Ammon's horn (tissue), 1 donor: ENCODE results near the gene PKNOX2.
A peak's percentile ranks its signal among the peaks of the same experiment; 100 is the strongest.

ENCODE experiments used
- DNase-seq: peaks from one replicate; pipeline ENCODE4 v3.0.0-alpha.2; 2016; ENCODE audit warnings: low spot score

Gene PKNOX2

GRCh38 chr11:125337836-125338834, 173.6 kb downstream of the PKNOX2 start:
- DNase-seq, result no peak

- DNase-seq, result peak; percentile 51
These were observed 174.6 kb downstream of the PKNOX2 start for GRCh38 chr11:125338886-125339811.

DNA sequence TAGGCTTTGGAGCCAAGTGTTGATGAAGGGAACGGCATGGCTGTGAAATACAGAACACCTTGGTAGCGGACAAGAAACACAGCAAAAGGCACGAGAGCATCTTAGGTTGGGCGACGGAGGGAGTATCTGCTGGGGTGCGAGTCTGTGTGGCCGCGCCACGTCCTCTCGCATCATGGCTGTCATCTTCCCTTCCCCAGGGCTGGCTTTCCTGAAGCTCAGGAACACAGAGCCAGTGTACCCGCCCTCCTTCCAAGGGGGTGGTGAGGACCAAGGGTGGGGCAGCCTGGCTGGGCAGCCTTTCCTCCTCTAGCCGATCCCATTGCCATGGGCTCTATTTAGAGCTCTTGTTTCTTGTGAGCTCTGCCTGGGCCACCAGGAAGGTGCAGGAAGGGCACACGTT, 177.1 kb downstream of the PKNOX2 start:
- no peak for DNase-seq

DNA sequence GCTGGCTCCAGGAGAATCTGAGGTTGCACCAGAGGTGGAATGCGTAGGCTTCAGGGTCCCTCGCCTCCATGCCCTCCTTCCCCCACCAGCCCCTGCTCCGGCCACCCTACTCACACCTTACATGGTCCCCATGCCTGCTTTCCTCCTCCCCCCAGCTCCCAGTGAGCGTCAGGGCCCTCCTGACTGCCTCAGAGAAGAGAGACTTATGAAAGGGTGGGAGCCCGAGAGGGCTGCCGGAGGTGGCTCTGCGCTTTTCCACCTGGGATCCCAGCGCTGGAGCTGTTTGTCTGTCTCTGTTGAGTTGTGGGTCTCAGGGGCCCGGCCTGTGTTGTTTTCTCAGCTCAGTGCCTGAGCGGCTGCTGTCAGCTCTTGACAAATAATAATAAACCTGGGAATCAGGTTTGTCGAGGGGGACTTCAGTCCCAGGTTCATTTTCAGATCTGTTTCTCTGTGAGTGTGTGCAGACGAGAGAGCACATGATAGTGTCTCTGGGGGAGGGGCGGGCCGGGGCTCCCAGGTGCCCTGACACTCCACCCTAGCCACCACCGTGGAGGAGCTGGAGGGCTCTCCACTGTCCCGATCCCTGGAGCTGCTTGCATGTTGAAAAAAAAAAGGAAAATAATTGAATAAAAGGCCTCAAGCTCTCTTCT, 177.9 kb downstream of the PKNOX2 start:
- DNase-seq, result no peak

- DNase-seq, result no peak
These were observed 178.7 kb downstream of the PKNOX2 start for GRCh38 chr11:125343086-125343717.

DNA sequence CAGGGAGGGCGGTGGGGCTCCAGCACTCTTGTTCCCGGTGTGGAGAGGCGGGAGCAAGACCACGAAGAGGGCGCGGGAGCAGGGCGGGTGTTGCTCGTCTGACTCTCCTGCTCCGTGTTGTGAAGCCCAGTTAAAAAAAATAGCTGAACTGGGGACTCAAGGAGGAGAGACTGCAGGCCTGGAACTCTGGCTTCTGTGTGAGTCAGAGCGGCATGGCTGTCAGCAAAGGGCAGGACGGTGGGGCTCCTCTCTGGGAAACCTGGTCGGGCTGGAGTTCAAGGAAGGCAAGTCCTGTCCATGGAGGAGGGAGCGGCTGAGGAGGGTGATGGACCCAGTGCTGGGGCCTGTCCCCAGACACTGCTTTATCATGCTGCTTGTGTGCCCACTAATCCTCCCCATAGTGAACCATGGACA, 179.2 kb downstream of the PKNOX2 start:
- no peak for DNase-seq

DNA sequence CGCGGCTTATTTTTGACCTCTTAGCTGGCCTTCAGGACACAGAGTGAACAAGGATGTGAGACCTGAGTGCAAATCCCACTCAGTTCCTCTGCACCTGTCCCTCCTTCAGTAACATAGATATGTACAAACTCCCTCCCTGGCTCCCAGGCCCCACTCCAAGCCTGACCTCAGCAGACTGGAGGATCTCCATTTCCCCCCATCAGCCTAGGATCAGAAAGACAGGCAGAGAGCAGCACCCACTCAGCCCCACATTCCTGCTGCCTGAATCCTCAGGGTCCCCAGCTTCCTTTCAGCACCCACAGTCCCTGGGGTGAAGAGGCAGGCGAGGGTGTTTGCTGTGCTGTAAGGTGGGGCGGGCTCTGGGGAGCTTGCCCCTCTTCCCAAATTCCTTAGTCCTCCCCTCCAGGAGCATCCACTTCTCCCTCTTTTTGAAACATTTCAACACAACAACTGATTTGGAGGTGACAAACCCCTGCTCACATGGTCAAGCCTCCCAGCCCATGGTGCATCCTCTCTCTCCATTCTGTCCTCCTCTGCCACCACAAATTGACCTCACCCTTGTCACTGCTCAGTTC, 180.4 kb downstream of the PKNOX2 start:
- no peak for DNase-seq

GRCh38 chr11:125345421-125346178, 181.0 kb downstream of the PKNOX2 start:
- DNase-seq, result peak; percentile 69

DNA sequence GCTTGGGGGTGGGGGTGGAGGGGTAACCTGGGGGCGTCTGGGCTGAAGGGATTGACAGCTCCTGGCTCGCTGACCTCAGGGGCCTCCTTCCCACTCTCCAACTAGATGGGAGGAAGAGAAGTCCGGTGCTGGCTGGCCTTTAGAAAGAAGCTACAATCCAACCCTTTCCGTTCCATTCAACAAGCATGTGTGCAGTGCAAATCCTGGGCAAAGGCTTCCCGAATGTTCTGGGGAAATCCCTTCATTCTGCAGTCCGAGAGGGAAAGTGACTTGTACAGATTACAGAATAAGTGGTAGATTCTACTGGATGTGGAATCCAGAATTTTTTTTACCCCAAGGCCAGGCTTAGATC, 181.6 kb downstream of the PKNOX2 start:
- DNase-seq, result no peak

GRCh38 chr11:125346565-125347260, 182.2 kb downstream of the PKNOX2 start:
- DNase-seq, result no peak

DNA sequence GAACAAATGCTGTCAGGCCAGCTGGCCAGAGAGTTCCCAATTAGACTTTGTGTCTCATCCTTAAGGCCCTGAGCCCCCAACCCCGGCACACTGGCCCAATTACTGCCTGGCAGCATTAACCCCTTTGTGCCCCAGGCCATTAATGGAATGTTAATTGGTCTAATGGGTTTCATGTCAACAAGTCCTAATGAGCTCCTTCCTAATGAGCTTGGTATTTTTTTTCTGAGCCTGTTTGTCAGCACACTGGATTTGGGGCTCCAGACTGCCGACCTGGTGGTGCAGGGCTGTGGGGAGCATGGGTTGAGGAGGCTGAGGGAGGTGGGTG, 182.7 kb downstream of the PKNOX2 start:
- no peak for DNase-seq

GRCh38 chr11:125348141-125348651, 183.6 kb downstream of the PKNOX2 start:
- DNase-seq, result no peak

DNA sequence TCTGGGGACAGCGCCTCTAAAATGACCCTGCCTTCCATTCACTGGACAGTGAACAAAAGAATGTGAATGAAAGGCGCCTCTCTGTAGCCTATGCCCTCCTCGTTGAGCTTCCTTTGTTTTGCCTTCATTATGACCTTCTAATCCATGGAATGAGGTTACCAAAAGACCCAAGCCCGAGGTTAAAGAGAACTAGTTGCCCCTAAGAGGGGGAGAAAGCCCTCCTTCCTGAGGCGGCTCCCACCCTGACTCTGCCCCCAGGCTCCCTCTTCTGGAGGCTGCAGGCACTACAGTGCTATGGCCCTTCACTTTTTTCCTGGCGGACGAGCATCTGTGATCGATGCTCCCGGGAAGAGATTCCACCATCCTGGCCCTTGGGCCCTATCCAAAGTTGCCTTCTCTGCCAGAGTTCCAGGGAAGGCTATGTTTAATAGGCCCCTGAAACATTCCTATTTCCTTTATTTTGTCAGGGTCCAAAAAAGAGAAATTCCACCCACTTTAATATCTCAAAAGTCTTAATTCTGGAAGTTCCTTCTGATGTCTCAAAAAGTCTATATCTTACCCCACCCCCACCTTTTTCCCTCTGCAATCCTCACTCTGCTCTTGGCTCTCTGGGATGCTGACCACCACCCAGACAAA, 184.2 kb downstream of the PKNOX2 start:
- peak; percentile 56 for DNase-seq

GRCh38 chr11:125350206-125351032, 185.9 kb downstream of the PKNOX2 start:
- no peak for DNase-seq

- no peak for DNase-seq
These were observed 186.7 kb downstream of the PKNOX2 start for GRCh38 chr11:125351033-125351867.

DNA sequence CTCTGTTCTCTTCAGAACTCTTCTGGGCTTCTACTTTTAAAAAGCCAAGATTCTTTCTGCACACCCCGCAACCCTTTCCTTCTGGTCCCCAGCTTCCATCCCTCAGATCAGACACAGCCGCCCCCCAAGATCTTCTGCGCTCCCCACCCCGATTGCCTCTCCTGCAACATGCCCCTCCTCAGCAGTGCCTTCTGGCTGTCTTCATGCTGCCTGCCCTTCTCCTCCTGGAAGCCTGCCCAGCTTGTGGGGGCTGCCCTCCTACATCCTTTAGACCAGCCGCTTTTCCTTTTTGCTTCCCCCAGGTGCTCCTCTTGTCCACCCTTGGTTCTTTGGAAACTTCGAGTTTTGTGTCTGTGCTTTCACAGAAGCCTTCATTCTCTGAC, 187.3 kb downstream of the PKNOX2 start:
- no peak for DNase-seq

DNA sequence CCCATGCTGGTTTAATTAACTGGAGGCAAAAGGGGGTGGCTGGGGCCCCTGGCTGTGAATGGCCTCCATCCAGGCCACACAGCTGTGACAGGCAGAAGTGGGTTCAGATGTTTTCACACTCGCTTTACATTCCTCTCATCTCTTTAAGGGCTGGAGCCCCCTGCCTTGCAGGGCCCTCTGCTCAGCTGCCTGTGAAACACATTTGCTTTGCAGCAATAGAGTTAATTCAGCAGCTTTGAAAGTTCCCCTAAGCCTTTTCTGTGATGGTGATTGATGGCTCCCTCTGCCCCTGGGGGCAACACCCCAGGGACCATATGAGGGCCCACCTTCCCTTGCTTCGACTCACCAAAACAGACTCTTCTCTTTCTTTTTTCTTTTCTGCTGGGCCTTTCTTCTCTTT, 192.2 kb downstream of the PKNOX2 start:
- no peak for DNase-seq

- no peak for DNase-seq
These were observed 193.0 kb downstream of the PKNOX2 start for GRCh38 chr11:125357551-125357950.
